ENCODE data around the gene GLT8D2.

DNA sequence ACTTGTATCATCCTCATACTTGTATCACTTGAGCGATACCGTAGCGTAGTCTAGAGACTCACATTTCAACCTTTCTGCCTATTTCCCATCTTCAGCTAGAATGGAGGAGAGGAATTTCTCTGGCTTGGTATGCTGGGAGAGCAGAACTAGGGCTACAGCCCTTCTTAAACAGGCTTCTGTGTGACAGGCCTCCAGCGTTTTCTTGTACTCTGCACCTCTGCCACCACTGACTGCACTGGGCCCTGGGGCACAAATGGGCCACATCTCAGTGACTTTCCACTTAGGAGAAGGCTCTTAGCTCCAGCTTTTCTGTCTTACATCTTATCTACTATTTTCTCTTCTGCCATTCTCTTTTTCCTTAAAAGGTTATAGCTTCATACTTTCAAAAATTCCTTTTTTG, 41.1 kb upstream of the GLT8D2 start:
- TF ChIP-seq, protein P1, sequence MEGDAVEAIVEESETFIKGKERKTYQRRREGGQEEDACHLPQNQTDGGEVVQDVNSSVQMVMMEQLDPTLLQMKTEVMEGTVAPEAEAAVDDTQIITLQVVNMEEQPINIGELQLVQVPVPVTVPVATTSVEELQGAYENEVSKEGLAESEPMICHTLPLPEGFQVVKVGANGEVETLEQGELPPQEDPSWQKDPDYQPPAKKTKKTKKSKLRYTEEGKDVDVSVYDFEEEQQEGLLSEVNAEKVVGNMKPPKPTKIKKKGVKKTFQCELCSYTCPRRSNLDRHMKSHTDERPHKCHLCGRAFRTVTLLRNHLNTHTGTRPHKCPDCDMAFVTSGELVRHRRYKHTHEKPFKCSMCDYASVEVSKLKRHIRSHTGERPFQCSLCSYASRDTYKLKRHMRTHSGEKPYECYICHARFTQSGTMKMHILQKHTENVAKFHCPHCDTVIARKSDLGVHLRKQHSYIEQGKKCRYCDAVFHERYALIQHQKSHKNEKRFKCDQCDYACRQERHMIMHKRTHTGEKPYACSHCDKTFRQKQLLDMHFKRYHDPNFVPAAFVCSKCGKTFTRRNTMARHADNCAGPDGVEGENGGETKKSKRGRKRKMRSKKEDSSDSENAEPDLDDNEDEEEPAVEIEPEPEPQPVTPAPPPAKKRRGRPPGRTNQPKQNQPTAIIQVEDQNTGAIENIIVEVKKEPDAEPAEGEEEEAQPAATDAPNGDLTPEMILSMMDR (IDR thresholded peaks at IDR 0.05): no peak
- TF ChIP-seq EZH2 (IDR thresholded peaks at IDR 0.05; ENCODE audit: borderline replicate concordance, insufficient read depth, low read depth, low read length, poor library complexity, severe bottlenecking): no peak

Data from B cell (primary cell).